NCI-H1092 (cell line): ENCODE measurements around the gene IGSF9.
A peak's percentile ranks its signal among the peaks of the same experiment; 100 is the strongest.

Experiments used
- DNase-seq: peaks from one replicate; lab custom pipeline; 2025; lab: John Stamatoyannopoulos, UW

IGSF9 gene

GRCh38 chr1:159932296-159933285, 12.8 kb downstream of the IGSF9 start:
- no peak for DNase-seq

GRCh38 chr1:159931795-159932173, 13.6 kb downstream of the IGSF9 start:
- no peak for DNase-seq

- no peak for DNase-seq
These were observed 14.2 kb downstream of the IGSF9 start for GRCh38 chr1:159931101-159931794.

- no peak for DNase-seq
These were observed 14.8 kb downstream of the IGSF9 start for GRCh38 chr1:159930634-159931033.

- DNase-seq = no peak
These were observed 15.2 kb downstream of the IGSF9 start for GRCh38 chr1:159930216-159930615.

- no peak for DNase-seq
These were observed 16.0 kb downstream of the IGSF9 start for GRCh38 chr1:159929155-159930051.

- DNase-seq = no peak
These were observed 16.8 kb downstream of the IGSF9 start for GRCh38 chr1:159928491-159929050.

GRCh38 chr1:159927849-159928431, 17.5 kb downstream of the IGSF9 start:
- DNase-seq = no peak

GRCh38 chr1:159927211-159927848, 18.1 kb downstream of the IGSF9 start:
- no peak for DNase-seq

- DNase-seq = no peak
These were observed 19.7 kb downstream of the IGSF9 start for GRCh38 chr1:159925719-159926078.

GRCh38 chr1:159924791-159925718, 20.4 kb downstream of the IGSF9 start, which contains the start of gene TAGLN2:
TAGLN2 (minus strand) TSS chr1:159925507; CDS start chr1:159920509, 4,998 bp downstream.
- DNase-seq = no peak

GRCh38 chr1:159924025-159924790, 21.2 kb downstream of the IGSF9 start:
- no peak for DNase-seq

GRCh38 chr1:159923203-159924024, 22.0 kb downstream of the IGSF9 start:
- peak; percentile 44 for DNase-seq

GRCh38 chr1:159922511-159923202, 22.8 kb downstream of the IGSF9 start:
- no peak for DNase-seq

- no peak for DNase-seq
These were observed 23.5 kb downstream of the IGSF9 start for GRCh38 chr1:159921700-159922504.

GRCh38 chr1:159921251-159921650, 24.2 kb downstream of the IGSF9 start:
- no peak for DNase-seq

- no peak for DNase-seq
These were observed 24.8 kb downstream of the IGSF9 start for GRCh38 chr1:159920651-159921050.
